Panc1 (cell line): Measurements from ENCODE around the gene SLC19A1. TPM values are rescaled to one million over a fixed set of nuclear protein-coding genes. Genes with fewer than 3 reads are reported as not detected.

Source experiments
- ATAC-seq: fragments of 200-7000 bp; cut with Tn5 transposase; 2 replicates; pipeline ENCODE4 v1.9.1; 2020; ENCODE audit warnings: mild to moderate bottlenecking, moderate library complexity
- BruUV-seq: library from RNA; stranded (reverse); fragments of 400-500 nt; replicated peaks from 2 replicates; lab custom pipeline; 2021; lab: Mats Ljungman, UMichigan
- CTCF ChIA-PET: fragments of 300-600 bp; sonication (Branson Sonifier 250); formaldehyde crosslinking; loops from one replicate; lab custom pipeline; 2022; ENCODE audit warnings: antibody characterized with exemption; lab: Charles Lee
- POLR2A ChIA-PET: fragments of 300-600 bp; sonication (Branson Sonifier 250); formaldehyde crosslinking; loops from one replicate; lab custom pipeline; 2022; ENCODE audit warnings: antibody characterized with exemption; lab: Charles Lee
- DNase-seq: peaks from one replicate; pipeline ENCODE4 v3.0.0-alpha.2; 2010; ENCODE audit warnings: low read depth, low spot score
- H3K27ac ChIP-seq: 2 replicates; pipeline ENCODE4 v1.5.1; 2011; ENCODE audit warnings: mild to moderate bottlenecking, low read length, inconsistent platforms
- H3K27me3 ChIP-seq: fragments of 200-500 bp; sonication (Bioruptor generic); 2 replicates; pipeline ENCODE4 v1.6.0; 2014; ENCODE audit warnings: low read length, inconsistent platforms; ENCODE audit not compliant: control insufficient read depth, insufficient read depth
- H3K36me3 ChIP-seq: fragments of 200-500 bp; sonication (Bioruptor generic); 2 replicates; pipeline ENCODE4 v1.5.1; 2014; ENCODE audit warnings: inconsistent platforms, mild to moderate bottlenecking, low read length, moderate library complexity; ENCODE audit not compliant: control insufficient read depth, insufficient read depth
- H3K4me1 ChIP-seq: 2 replicates; pipeline ENCODE4 v1.5.1; 2011; ENCODE audit warnings: inconsistent platforms, mild to moderate bottlenecking, low read length, moderate library complexity; ENCODE audit not compliant: control insufficient read depth, insufficient read depth
- H3K4me3 ChIP-seq, 2 experiments: 2 replicates each; pipeline ENCODE4 v1.5.1; 2011 to 2012; ENCODE audit warnings: low read depth in 2 of 2, low read length in 2 of 2, mild to moderate bottlenecking in 2 of 2, inconsistent platforms in 1 of 2, moderate library complexity in 1 of 2
- H3K9me3 ChIP-seq: fragments of 200-500 bp; sonication (Bioruptor generic); 2 replicates; pipeline ENCODE4 v1.5.1; 2014; ENCODE audit warnings: low read depth, mild to moderate bottlenecking, inconsistent platforms, low read length, moderate library complexity; ENCODE audit not compliant: control insufficient read depth, insufficient read depth
- CTCF ChIP-seq: fragments of 450-650 bp; IDR thresholded peaks from 2 replicates; pipeline ENCODE4 v1.5.1; 2017; ENCODE audit warnings: mild to moderate bottlenecking
- POLR2AphosphoS5 ChIP-seq: IDR thresholded peaks from 2 replicates; pipeline ENCODE4 v1.6.1; 2012; ENCODE audit warnings: mild to moderate bottlenecking, low read depth, low read length, moderate library complexity
- REST ChIP-seq, 2 experiments: IDR thresholded peaks; 2 replicates each; pipeline ENCODE4 v1.6.1; 2011 to 2012; ENCODE audit warnings: low read depth in 2 of 2, control low read depth in 1 of 2, low read length in 1 of 2, mild to moderate bottlenecking in 1 of 2, moderate library complexity in 1 of 2; ENCODE audit not compliant: insufficient read depth in 1 of 2
- SIN3A ChIP-seq: IDR thresholded peaks from 2 replicates; pipeline ENCODE4 v1.6.1; 2012; ENCODE audit warnings: low read depth, mild to moderate bottlenecking, low read length, moderate library complexity, borderline replicate concordance; ENCODE audit not compliant: insufficient read depth
- TCF7L2 ChIP-seq: IDR thresholded peaks from 2 replicates; pipeline ENCODE4 v1.6.1; 2011; ENCODE audit warnings: mild to moderate bottlenecking, low read depth, low read length, inconsistent platforms
- in situ Hi-C: cut with HindIII; loops from 2 replicates; pipeline ENCODE4 v1.10.0; 2016; ENCODE audit warnings: low sequenced_read_pairs, low pct_unique_long_range_greater_than_20kb
- intact Hi-C: fragments of 100-400 bp; cut with micrococcal nuclease; formaldehyde crosslinking; loops from one replicate; pipeline ENCODE4 v1.10.0; 2022; ENCODE audit not compliant: unreplicated experiment
- total RNA-seq: library from RNA; stranded (reverse); gene quantifications from one replicate; pipeline ENCODE4 v1.2.1, GENCODE V29; 2021; ENCODE audit not compliant: unreplicated experiment

SLC19A1 gene
- total RNA-seq, 1 experiment from 2014 or later: 24.5 TPM

GRCh38 chr21:45518742-45519141 lies 23.5 kb downstream of the SLC19A1 start:
- Histone ChIP-seq H3K9me3 (peaks cover 14% of the 10 kb centered on the region), H3K4me1 (peaks cover 6% of the 10 kb centered on the region; the same call in 1 of the 2 replicates), H3K27me3 (no peaks in the 10 kb centered on the region), H3K36me3 (no peaks in the 10 kb centered on the region), H3K27ac (no peak overlapping the region), H3K4me3 (no peak overlapping the region)
- DNase-seq (no peak), ATAC-seq (no peak)
- ChIA-PET POLR2A (no interaction called here), CTCF (no interaction called here)
- TF ChIP-seq TCF7L2: no peak
- no peak for TF ChIP-seq POLR2AphosphoS5
- TF ChIP-seq SIN3A: no peak
- no peak for TF ChIP-seq CTCF
- TF ChIP-seq REST (IDR thresholded peaks at IDR 0.05; ENCODE audit: insufficient read depth in 1 of 2, low read depth in 2 of 2, low read length in 1 of 2): no peak
- intact Hi-C loops (no loop called here), in situ Hi-C loops (no loop called here)
- no TSS peak for BruUV-seq

GRCh38 chr21:45517249-45518065 lies 24.8 kb downstream of the SLC19A1 start:
- no peak for ATAC-seq
- DNase-seq: no peak
- no peak overlapping the region for H3K4me3 ChIP-seq
- in situ Hi-C loops: no loop called here
- peaks cover 14% of the 10 kb centered on the region for H3K9me3 ChIP-seq
- H3K27me3 ChIP-seq: no peaks in the 10 kb centered on the region
- H3K27ac ChIP-seq: no peak overlapping the region
- no peaks in the 10 kb centered on the region for H3K36me3 ChIP-seq
- intact Hi-C loops: no loop called here
- no TSS peak for BruUV-seq
- no peak for TF ChIP-seq SIN3A
- no peak for TF ChIP-seq POLR2AphosphoS5
- no peak for TF ChIP-seq REST (IDR thresholded peaks at IDR 0.05; ENCODE audit: insufficient read depth in 1 of 2, low read depth in 2 of 2, low read length in 1 of 2)
- no peak for TF ChIP-seq TCF7L2
- TF ChIP-seq CTCF: no peak
- peaks cover 18% of the 10 kb centered on the region for H3K4me1 ChIP-seq
- POLR2A ChIA-PET: no interaction called here
- CTCF ChIA-PET: no interaction called here
